Natural killer cell (primary cell): ENCODE measurements around the gene KRTAP10-10. TPM values are rescaled to one million over a fixed set of nuclear protein-coding genes. Genes with fewer than 3 reads are reported as not detected.
"Not testable (repeated sequence)": the region's sequence is repeated elsewhere in the genome, so short reads cannot be mapped to it uniquely, and the experiment has no call there.

Experiments used
- ATAC-seq, 3 donors: fragments of 150-1000 bp in 2 of 3; fragments of 200-7000 bp in 1 of 3; cut with Tn5 transposase; 1 replicate in 1 of 3; 2 replicates in 2 of 3; pipeline ENCODE4 v1.10.0; 2021; ENCODE audit warnings: mild to moderate bottlenecking in 2 of 3, moderate library complexity in 2 of 3
- DNase-seq, 2 donors: peaks; one replicate each; pipeline versions ENCODE4 v3.0.0 to v3.0.0-alpha.2; 2013 to 2021; ENCODE audit warnings: mixed read lengths in 1 of 2
- H3K27ac ChIP-seq: one replicate; pipeline ENCODE4 v1.5.1; 2013; ENCODE audit warnings: mild to moderate bottlenecking, low read length
- H3K27me3 ChIP-seq: one replicate; pipeline ENCODE4 v1.6.1; 2013; ENCODE audit warnings: low read length; ENCODE audit not compliant: control insufficient read depth, insufficient read depth
- H3K36me3 ChIP-seq: one replicate; pipeline ENCODE4 v1.6.1; 2013; ENCODE audit warnings: low read length; ENCODE audit not compliant: control insufficient read depth, insufficient read depth
- H3K4me1 ChIP-seq: one replicate; pipeline ENCODE4 v1.6.1; 2013; ENCODE audit warnings: low read length; ENCODE audit not compliant: control insufficient read depth, insufficient read depth
- H3K4me3 ChIP-seq: one replicate; pipeline ENCODE4 v1.5.1; 2013; ENCODE audit warnings: low read length
- H3K9me3 ChIP-seq: one replicate; pipeline ENCODE4 v1.6.1; 2013; ENCODE audit warnings: low read length; ENCODE audit not compliant: control insufficient read depth, insufficient read depth
- H3K27ac Mint-ChIP-seq, 2 donors: one replicate each; pipeline ENCODE4 v1.8.0; 2022; ENCODE audit warnings: mild to moderate bottlenecking in 2 of 2, mixed read lengths in 2 of 2, moderate library complexity in 1 of 2
- H3K27me3 Mint-ChIP-seq, 2 donors: one replicate each; pipeline ENCODE4 v1.8.0; 2022; ENCODE audit warnings: low read depth in 2 of 2, mixed read lengths in 2 of 2
- H3K36me3 Mint-ChIP-seq: one replicate; pipeline ENCODE4 v1.8.0; 2022; ENCODE audit warnings: mixed read lengths
- H3K4me1 Mint-ChIP-seq, 2 donors: one replicate each; pipeline ENCODE4 v1.8.0; 2022; ENCODE audit warnings: mixed read lengths in 2 of 2
- H3K4me3 Mint-ChIP-seq: one replicate; pipeline ENCODE4 v1.8.0; 2022; ENCODE audit warnings: mild to moderate bottlenecking, moderate library complexity, mixed read lengths
- H3K9me3 Mint-ChIP-seq, 2 donors: one replicate each; pipeline ENCODE4 v1.8.0; 2022; ENCODE audit warnings: mixed read lengths in 2 of 2
- CTCF ChIP-seq: fragments of 200-600 bp; IDR thresholded peaks from one replicate; pipeline ENCODE4 v1.8.0; 2022; ENCODE audit warnings: antibody characterized with exemption
- WGBS: methylation state at CpG from one replicate; pipeline ENCODE4 v1.1.7; 2013; ENCODE audit warnings: missing lambda C conversion rate; ENCODE audit not compliant: insufficient coverage; 5-methylcytosine and 5-hydroxymethylcytosine counted together
- intact Hi-C: fragments of 100-400 bp; cut with micrococcal nuclease; formaldehyde crosslinking; loops from one replicate; pipeline ENCODE4 v1.14.2; 2022
- total RNA-seq, 4 donors: library from RNA; stranded (reverse); fragments of 120-200 nt in 1 of 4; gene quantifications; one replicate each; pipeline versions ENCODE4 v1.2.3 to v1.2.4, GENCODE V29; 2013 to 2022

KRTAP10-10 gene
- total RNA-seq, 3 donors from 2014 or later (not counting 1 experiment from before 2014, with no cell fraction given), result not detected

DNA sequence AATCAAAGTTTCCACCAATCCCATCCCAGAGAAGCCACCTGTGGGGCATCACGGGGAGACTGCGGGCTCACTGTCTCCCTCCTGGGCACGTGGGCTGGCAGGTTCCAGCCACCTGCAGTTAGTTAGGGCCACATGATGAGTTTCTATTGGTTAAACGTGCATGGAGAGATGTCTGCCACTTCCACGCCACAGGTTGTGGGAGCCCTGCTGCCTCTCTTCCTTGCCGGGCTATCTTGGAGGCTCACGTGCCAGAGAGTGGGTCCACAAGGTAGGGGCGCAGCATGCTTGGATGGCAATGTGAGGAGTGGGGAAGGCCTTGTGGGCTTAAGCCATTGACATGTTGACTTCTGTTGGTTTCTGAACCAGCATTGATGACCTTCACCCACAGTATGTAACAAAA, 33.2 kb upstream of the KRTAP10-10 start:
- no peaks in the 10 kb centered on the region for H3K36me3 ChIP-seq
- no peaks in the 10 kb centered on the region for H3K9me3 ChIP-seq
- Mint-ChIP-seq H3K27ac (no peak overlapping the region), H3K4me1 (no peaks in the 10 kb centered on the region), H3K4me3 (no peak overlapping the region), H3K9me3 (peaks cover 1% of the 10 kb centered on the region in 2 donors), H3K36me3 (peaks cover 4% of the 10 kb centered on the region), H3K27me3 (peaks cover 21 to 49% of the 10 kb centered on the region in 2 donors)
- TF ChIP-seq CTCF, result no peak
- no peaks in the 10 kb centered on the region for H3K4me1 ChIP-seq
- no peaks in the 10 kb centered on the region for H3K27me3 ChIP-seq
- DNase-seq, result no peak
- no peak for ATAC-seq
- intact Hi-C loops, result no loop called here
- 86% methylated on average over 8 of the region's 8 CpGs for WGBS
- no peak overlapping the region for H3K4me3 ChIP-seq
- no peak overlapping the region for H3K27ac ChIP-seq

DNA sequence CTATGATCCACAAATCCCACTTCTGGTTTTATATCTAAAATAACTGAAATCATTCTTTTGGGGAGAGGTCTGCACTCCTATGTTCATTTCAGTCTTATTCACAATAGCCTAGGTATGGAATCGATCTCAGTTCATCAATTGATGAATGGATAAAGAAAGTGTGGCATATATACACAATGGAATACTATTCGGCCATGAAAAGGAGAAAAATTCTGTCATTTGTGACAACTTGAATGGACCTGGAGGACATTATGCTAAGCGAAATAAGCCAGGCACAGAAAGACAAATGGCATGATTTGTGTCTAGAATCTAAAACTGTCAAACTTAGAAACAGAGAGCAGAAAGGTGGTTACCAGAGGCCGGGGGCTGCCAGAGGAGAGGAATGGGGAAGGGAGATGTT, 30.7 kb upstream of the KRTAP10-10 start:
- ATAC-seq (no peak), DNase-seq (no peak)
- Mint-ChIP-seq H3K36me3 (peaks cover 15% of the 10 kb centered on the region), H3K9me3 (peaks cover 2 to 14% of the 10 kb centered on the region in 2 donors), H3K27ac (no peak overlapping the region), H3K27me3 (peaks cover 25 to 58% of the 10 kb centered on the region in 2 donors), H3K4me1 (no peaks in the 10 kb centered on the region), H3K4me3 (no peak overlapping the region)
- 70% methylated on average over 3 of the region's 4 CpGs for WGBS
- H3K4me3 ChIP-seq, result no peak overlapping the region
- no peaks in the 10 kb centered on the region for H3K27me3 ChIP-seq
- no peak for TF ChIP-seq CTCF
- intact Hi-C loops, result no loop called here
- H3K36me3 ChIP-seq, result no peaks in the 10 kb centered on the region
- H3K4me1 ChIP-seq, result no peaks in the 10 kb centered on the region
- peaks cover 21% of the 10 kb centered on the region for H3K9me3 ChIP-seq
- no peak overlapping the region for H3K27ac ChIP-seq

DNA sequence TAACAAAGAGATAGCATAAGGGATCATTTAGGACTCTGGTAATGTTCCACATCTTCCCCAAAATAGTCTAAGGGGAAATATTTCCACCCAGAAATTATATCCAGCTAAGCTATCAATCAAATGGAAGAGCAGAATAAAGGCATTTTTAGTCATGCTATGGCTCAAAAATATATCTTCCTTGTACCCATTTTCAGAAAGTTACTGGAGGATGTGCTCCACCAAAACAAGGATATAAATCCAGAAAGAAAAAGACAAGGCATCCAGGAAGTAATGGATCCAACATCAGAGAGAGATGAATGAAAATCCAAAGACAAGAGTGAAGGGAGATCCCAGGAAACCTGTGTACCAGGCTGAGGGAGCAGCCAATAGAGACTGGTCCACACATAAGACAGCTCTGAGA, 28.0 kb upstream of the KRTAP10-10 start:
- Histone ChIP-seq H3K9me3 (peaks cover 27% of the 10 kb centered on the region), H3K36me3 (no peaks in the 10 kb centered on the region), H3K27me3 (no peaks in the 10 kb centered on the region), H3K27ac (no peak overlapping the region), H3K4me3 (no peak overlapping the region), H3K4me1 (peaks cover 9% of the 10 kb centered on the region)
- H3K27ac Mint-ChIP-seq, result no peak overlapping the region
- DNase-seq (no peak), ATAC-seq (no peak)
- peaks cover 15% of the 10 kb centered on the region for H3K36me3 Mint-ChIP-seq
- no peak for TF ChIP-seq CTCF
- H3K9me3 Mint-ChIP-seq, result peaks cover 2 to 14% of the 10 kb centered on the region in 2 donors
- intact Hi-C loops, result no loop called here
- no peak overlapping the region for H3K4me3 Mint-ChIP-seq
- peaks cover 26 to 49% of the 10 kb centered on the region in 2 donors for H3K27me3 Mint-ChIP-seq
- peaks cover 0 to 12% of the 10 kb centered on the region in 2 donors for H3K4me1 Mint-ChIP-seq

DNA sequence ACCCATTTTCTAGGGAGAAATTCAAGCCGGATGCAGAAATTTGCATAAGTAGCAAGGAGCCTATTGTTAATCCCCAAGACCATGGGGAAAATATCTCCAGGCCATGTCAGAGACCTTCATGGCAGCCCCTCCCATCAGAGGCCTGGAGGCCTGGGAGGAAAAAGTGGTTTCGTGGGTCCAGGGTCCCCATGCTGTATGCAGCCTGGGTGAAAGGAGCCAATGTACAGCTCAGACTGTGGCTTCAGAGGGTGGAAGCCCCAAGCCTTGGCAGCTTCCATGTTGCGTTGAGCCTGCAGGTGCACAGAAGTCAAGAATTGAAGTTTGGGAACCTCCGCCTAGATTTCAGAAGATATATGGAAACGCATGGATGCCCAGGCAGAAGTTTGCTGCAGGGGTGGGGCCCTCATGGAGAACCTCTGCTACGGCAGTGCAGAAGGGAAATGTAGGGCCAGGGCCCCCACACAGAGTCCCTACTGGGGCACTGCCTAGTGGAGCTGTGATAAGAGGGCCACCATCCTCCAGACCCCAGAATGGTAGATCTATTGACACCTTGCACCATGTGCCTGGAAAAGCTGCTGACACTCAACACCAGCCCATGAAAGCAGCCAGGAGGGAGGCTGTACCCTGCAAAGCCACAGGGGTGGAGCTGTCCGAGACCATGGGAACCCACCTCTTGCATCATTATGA, 26.9 kb upstream of the KRTAP10-10 start:
- H3K27me3 ChIP-seq, H3K4me3 Mint-ChIP-seq, H3K27ac Mint-ChIP-seq, H3K4me3 ChIP-seq, ATAC-seq, H3K36me3 ChIP-seq, DNase-seq, intact Hi-C loops, H3K4me1 ChIP-seq, H3K27ac ChIP-seq: not testable (repeated sequence)
- H3K9me3 Mint-ChIP-seq, result peaks cover 2 to 14% of the 10 kb centered on the region in 2 donors
- peaks cover 22 to 38% of the 10 kb centered on the region in 2 donors for H3K27me3 Mint-ChIP-seq
- peaks cover 15% of the 10 kb centered on the region for H3K36me3 Mint-ChIP-seq
- H3K9me3 ChIP-seq, result peaks cover 27% of the 10 kb centered on the region
- H3K4me1 Mint-ChIP-seq, result peaks cover 0 to 12% of the 10 kb centered on the region in 2 donors
- WGBS, result 96% methylated on average over 7 of the region's 7 CpGs
